GM12801 (cell line): Measurements from ENCODE around the gene STMN3.

Source experiments
- CTCF ChIP-seq: IDR thresholded peaks from one replicate; pipeline ENCODE4 v1.5.1; 2011; ENCODE audit warnings: control low read depth; ENCODE audit not compliant: insufficient read length; ENCODE audit errors: extremely low read depth

The STMN3 gene

GRCh38 chr20:63639093-63639975 is 13.9 kb downstream of the STMN3 start:
- TF ChIP-seq CTCF: no peak

DNA sequence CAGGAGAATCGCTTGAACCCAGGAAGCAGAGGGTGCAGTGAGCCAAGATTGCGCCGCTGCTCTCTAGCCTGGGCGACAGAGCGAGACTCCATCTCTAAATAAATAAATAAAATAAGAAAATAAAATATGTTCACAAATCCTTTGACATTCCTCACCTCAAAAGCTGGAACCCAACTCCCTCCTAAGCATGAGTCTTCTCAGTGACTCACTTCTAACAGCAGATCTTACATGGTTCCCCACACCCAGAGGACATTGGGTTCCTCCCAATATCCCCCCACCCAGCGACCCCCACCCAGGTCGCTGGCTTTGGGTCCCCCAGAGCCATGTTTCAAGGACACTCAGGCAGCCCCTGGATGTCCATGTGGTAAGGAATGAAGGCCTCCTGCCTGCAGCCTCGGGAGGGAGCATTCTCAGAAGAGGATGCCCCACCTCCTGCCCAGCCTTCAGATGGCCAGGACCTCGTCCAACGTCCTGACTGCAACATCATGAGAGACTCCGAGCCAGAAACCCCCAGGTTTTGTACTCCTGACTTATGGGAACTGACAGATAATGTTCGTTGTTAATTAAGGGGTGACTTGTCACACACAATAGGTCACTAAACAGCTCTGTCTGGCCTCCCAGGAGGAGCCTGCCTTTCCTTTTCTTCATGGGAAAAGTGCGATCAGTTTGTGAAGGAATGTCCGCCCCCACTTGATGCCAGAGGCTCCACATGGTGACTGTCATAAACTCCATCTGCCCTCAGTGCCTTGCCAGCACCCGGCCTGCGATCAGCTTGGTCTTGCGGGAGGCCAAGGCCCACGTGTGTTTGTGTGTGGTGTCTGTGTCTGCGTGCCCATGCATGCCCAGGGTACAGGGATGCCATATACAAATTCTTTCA is 16.2 kb downstream of the STMN3 start:
- TF ChIP-seq CTCF: no peak

- TF ChIP-seq CTCF: no peak
Measured at GRCh38 chr20:63635431-63636141, 17.6 kb downstream of the STMN3 start.

DNA sequence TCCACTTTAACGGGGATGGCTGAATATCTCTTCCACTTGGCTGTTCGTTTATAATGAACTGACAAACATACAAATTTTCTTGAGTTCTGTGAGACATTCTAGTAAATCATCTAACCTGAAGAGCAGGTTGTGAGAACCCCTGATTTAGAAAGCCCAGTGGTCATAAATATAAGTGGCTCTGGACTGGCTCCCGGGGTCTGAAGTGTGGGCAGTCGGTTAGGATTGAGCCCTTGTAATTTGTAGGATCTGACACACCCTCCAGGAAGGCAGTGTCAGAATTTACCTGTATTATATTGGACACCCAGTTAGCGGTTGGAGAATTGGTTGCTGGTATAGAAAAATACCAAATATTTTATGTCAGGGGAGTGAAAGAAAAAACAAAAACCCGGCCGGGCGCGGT is 19.5 kb downstream of the STMN3 start:
- TF ChIP-seq CTCF: no peak

- TF ChIP-seq CTCF: no peak
Measured at GRCh38 chr20:63628246-63628975, 24.8 kb downstream of the STMN3 start.

GRCh38 chr20:63627751-63628245 is 25.4 kb downstream of the STMN3 start:
- TF ChIP-seq CTCF: no peak
